Hepatocyte (in vitro differentiated cells): Measurements from ENCODE around the gene NKX6-1. TPM values are rescaled to one million over a fixed set of nuclear protein-coding genes. Genes with fewer than 3 reads are reported as not detected.

ENCODE experiments used
- DNase-seq: peaks from one replicate; pipeline ENCODE4 v3.0.0-alpha.2; 2016; ENCODE audit warnings: low spot score
- H2AFZ ChIP-seq: fragments of 200-600 bp; sonication (generic); 2 replicates; pipeline ENCODE4 v1.6.0; 2016; ENCODE audit warnings: antibody characterized with exemption, mild to moderate bottlenecking
- H3K27ac ChIP-seq: fragments of 200-600 bp; sonication (generic); 2 replicates; pipeline ENCODE4 v1.5.1; 2016; ENCODE audit warnings: mild to moderate bottlenecking
- H3K27me3 ChIP-seq: fragments of 200-600 bp; sonication (generic); 2 replicates; pipeline ENCODE4 v1.6.1; 2016
- H3K36me3 ChIP-seq: fragments of 200-600 bp; sonication (generic); replicated peaks from 2 replicates; pipeline ENCODE4 v1.5.1; 2016; ENCODE audit warnings: low read depth; ENCODE audit not compliant: insufficient read depth
- H3K4me1 ChIP-seq: fragments of 200-600 bp; sonication (generic); 2 replicates; pipeline ENCODE4 v1.5.1; 2016; ENCODE audit warnings: mild to moderate bottlenecking, moderate library complexity; ENCODE audit not compliant: insufficient read depth
- H3K4me2 ChIP-seq: fragments of 200-600 bp; sonication (generic); 2 replicates; pipeline ENCODE4 v1.6.0; 2016
- H3K4me3 ChIP-seq: fragments of 200-600 bp; sonication (generic); 2 replicates; pipeline ENCODE4 v1.5.1; 2016; ENCODE audit warnings: mild to moderate bottlenecking
- H3K79me2 ChIP-seq: fragments of 200-600 bp; sonication (generic); 2 replicates; pipeline ENCODE4 v1.6.0; 2017; ENCODE audit warnings: mild to moderate bottlenecking
- H3K9me2 ChIP-seq: fragments of 200-600 bp; sonication (generic); replicated peaks from 2 replicates; pipeline ENCODE4 v1.6.0; 2017; ENCODE audit warnings: mild to moderate bottlenecking; ENCODE audit not compliant: insufficient read depth
- H3K9me3 ChIP-seq: fragments of 200-600 bp; sonication (generic); 2 replicates; pipeline ENCODE4 v1.5.1; 2016; ENCODE audit warnings: low read depth, mild to moderate bottlenecking
- H4K20me1 ChIP-seq: fragments of 200-600 bp; sonication (generic); 2 replicates; pipeline ENCODE4 v1.6.0; 2016; ENCODE audit warnings: mild to moderate bottlenecking; ENCODE audit not compliant: insufficient read depth, poor library complexity, severe bottlenecking
- EZH2 ChIP-seq: fragments of 200-600 bp; sonication (generic); IDR thresholded peaks from 2 replicates; pipeline ENCODE4 v1.6.1; 2016; ENCODE audit warnings: antibody characterized with exemption, mild to moderate bottlenecking, borderline replicate concordance
- EZH2phosphoT487 ChIP-seq: fragments of 200-600 bp; sonication (generic); IDR thresholded peaks from one replicate; pipeline ENCODE4 v1.6.1; 2018; ENCODE audit warnings: antibody characterized with exemption, mild to moderate bottlenecking, low read depth, moderate library complexity; ENCODE audit not compliant: unreplicated experiment, severe bottlenecking
- WGBS: methylation state at CpG from one replicate; pipeline ENCODE4 v1.1.6; 2016; ENCODE audit warnings: low lambda C conversion rate; ENCODE audit errors: missing lambda C conversion rate; 5-methylcytosine and 5-hydroxymethylcytosine counted together
- polyA plus RNA-seq: library from polyadenylated mRNA; unstranded; fragments of >200 nt; fragmentation: Nextera tagmentation; extraction: Ambion mirVana; gene quantifications from 2 replicates; pipeline ENCODE4 v1.2.1, GENCODE V29; 2016
- total RNA-seq: library from RNA; depleted of rRNA; stranded (reverse); fragments of >200 nt; gene quantifications from 2 replicates; pipeline ENCODE4 v1.2.3, GENCODE V29; 2014
- TF ChIP-seq, protein P1 (sequence below): fragments of 200-600 bp; sonication (generic); IDR thresholded peaks from 2 replicates; pipeline ENCODE4 v1.5.1; 2016; ENCODE audit warnings: antibody characterized with exemption, mild to moderate bottlenecking; ENCODE audit not compliant: poor library complexity

NKX6-1 gene
- total and polyA plus RNA-seq, 2 experiments from 2014 or later: not detected

DNA sequence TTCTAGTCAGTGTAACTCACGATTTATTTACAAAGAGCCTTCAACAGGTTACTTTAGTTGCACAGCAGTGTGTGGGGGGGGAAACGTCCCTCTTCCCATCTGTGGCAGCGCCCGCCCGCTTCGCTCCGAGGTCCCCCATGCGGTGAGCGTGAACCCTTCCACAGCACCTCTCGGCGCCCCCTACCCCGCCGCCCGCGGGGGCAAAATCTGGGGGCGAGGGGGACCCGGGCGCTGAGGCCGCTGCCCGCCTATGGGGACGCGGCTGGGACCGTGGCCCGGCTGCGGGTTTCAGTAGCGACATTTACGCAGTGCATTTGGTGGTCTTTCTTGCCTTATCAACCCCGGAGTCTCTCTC lies 6.4 kb downstream of the NKX6-1 start:
- no peak for DNase-seq
- TF ChIP-seq EZH2phosphoT487: no peak
- TF ChIP-seq, protein P1, sequence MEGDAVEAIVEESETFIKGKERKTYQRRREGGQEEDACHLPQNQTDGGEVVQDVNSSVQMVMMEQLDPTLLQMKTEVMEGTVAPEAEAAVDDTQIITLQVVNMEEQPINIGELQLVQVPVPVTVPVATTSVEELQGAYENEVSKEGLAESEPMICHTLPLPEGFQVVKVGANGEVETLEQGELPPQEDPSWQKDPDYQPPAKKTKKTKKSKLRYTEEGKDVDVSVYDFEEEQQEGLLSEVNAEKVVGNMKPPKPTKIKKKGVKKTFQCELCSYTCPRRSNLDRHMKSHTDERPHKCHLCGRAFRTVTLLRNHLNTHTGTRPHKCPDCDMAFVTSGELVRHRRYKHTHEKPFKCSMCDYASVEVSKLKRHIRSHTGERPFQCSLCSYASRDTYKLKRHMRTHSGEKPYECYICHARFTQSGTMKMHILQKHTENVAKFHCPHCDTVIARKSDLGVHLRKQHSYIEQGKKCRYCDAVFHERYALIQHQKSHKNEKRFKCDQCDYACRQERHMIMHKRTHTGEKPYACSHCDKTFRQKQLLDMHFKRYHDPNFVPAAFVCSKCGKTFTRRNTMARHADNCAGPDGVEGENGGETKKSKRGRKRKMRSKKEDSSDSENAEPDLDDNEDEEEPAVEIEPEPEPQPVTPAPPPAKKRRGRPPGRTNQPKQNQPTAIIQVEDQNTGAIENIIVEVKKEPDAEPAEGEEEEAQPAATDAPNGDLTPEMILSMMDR: no peak
- TF ChIP-seq EZH2: no peak
- H3K9me3 ChIP-seq: no peaks in the 10 kb centered on the region
- H4K20me1 ChIP-seq: no peaks in the 10 kb centered on the region
- H3K27ac ChIP-seq: no peak overlapping the region
- no peaks in the 10 kb centered on the region for H3K36me3 ChIP-seq
- no peaks in the 10 kb centered on the region for H3K79me2 ChIP-seq
- peaks cover 100% of the 10 kb centered on the region for H3K27me3 ChIP-seq
- no peak overlapping the region for H3K4me3 ChIP-seq
- no peaks in the 10 kb centered on the region for H3K9me2 ChIP-seq
- H2AFZ ChIP-seq: peak overlapping the region; percentile 45
- H3K4me1 ChIP-seq: peaks cover 15% of the 10 kb centered on the region
- under 1% methylated on average over 26 of the region's 28 CpGs for WGBS
- H3K4me2 ChIP-seq: peak overlapping the region; percentile 77

DNA sequence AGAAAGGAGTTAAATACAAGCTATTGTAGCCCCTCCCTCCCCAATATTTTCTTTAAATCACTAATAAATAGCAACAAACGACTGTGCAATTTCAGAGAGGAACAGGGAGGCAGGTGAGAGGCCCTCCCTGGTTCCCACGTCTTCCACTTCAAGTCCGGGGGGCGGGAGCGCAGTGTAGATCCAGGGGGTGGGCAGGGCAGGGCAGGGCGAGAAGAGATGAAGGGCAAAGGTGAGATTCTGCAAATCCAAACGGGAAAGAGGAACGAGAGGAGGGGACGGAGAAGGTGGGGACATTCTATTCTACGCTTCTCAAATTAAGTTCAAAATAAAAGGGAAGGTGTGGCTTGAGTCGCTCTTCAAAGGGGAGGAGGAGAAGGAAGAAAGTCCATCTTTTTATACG lies 6.8 kb downstream of the NKX6-1 start:
- peaks cover 100% of the 10 kb centered on the region for H3K27me3 ChIP-seq
- no peaks in the 10 kb centered on the region for H3K9me2 ChIP-seq
- TF ChIP-seq EZH2phosphoT487 (no peak), EZH2 (no peak)
- TF ChIP-seq, protein P1: no peak
- no peak overlapping the region for H3K27ac ChIP-seq
- H3K4me2 ChIP-seq: no peak overlapping the region
- DNase-seq: no peak
- H3K9me3 ChIP-seq: no peaks in the 10 kb centered on the region
- WGBS: 0% methylated on average over 12 of the region's 12 CpGs
- no peak overlapping the region for H2AFZ ChIP-seq
- H3K79me2 ChIP-seq: no peaks in the 10 kb centered on the region
- no peaks in the 10 kb centered on the region for H3K36me3 ChIP-seq
- peaks cover 15% of the 10 kb centered on the region for H3K4me1 ChIP-seq
- no peaks in the 10 kb centered on the region for H4K20me1 ChIP-seq
- no peak overlapping the region for H3K4me3 ChIP-seq

DNA sequence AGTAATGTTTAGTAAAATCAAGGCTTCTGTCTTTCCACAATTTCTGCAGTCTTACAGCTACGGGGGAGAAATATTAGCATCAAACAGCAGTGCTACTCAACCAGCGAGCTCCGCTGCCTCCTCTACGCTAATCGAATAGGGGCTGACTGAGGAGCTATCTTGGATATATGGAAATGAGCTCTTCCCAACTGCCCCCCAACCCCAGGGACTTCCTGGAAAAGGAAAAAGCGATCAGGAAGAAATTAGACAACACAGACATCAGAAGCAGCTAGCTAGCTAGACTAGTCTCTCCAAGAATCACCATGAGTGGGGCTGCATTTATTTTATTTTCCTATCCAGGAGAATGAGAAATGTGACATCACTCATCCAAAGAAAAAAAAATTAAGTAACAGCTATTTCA lies 7.6 kb downstream of the NKX6-1 start:
- Histone ChIP-seq H3K9me3 (no peaks in the 10 kb centered on the region), H3K27ac (no peak overlapping the region), H2AFZ (no peak overlapping the region), H3K4me2 (no peak overlapping the region), H3K36me3 (no peaks in the 10 kb centered on the region), H3K4me1 (peaks cover 13% of the 10 kb centered on the region), H3K27me3 (peaks cover 100% of the 10 kb centered on the region), H4K20me1 (no peaks in the 10 kb centered on the region), H3K79me2 (no peaks in the 10 kb centered on the region), H3K4me3 (no peak overlapping the region), H3K9me2 (no peaks in the 10 kb centered on the region)
- TF ChIP-seq EZH2: peak; percentile 65
- no peak for TF ChIP-seq EZH2phosphoT487
- 11% methylated on average over 6 of the region's 6 CpGs for WGBS
- no peak for DNase-seq

DNA sequence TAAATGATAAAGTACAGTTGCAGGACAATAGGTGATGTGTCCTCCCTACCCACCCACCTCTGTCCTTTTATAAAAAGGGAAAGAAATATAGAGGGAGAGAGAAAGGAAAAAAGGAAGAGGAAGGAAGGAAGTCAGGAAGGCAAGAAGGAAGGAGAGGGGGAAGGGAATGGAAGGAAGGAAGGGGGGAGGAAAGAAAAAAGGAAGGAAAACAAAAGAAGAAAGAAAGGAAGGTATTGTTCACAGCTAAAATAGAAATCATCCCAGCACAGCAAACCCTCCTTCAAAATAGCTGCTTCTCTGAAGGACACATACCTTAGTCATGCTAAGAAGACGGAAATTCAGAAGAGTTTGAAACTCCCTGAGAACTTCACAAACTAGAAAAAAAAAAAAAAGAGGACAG lies 8.4 kb downstream of the NKX6-1 start:
- H2AFZ ChIP-seq: no peak overlapping the region
- H3K4me3 ChIP-seq: no peak overlapping the region
- no peaks in the 10 kb centered on the region for H3K79me2 ChIP-seq
- DNase-seq: no peak
- 38% methylated on average over 1 of the region's 1 CpG for WGBS
- no peaks in the 10 kb centered on the region for H4K20me1 ChIP-seq
- no peak overlapping the region for H3K27ac ChIP-seq
- no peaks in the 10 kb centered on the region for H3K36me3 ChIP-seq
- H3K4me1 ChIP-seq: peaks cover 9% of the 10 kb centered on the region
- no peak overlapping the region for H3K4me2 ChIP-seq
- peaks cover 100% of the 10 kb centered on the region for H3K27me3 ChIP-seq
- TF ChIP-seq, protein P1: no peak
- TF ChIP-seq EZH2phosphoT487 (no peak), EZH2 (no peak)
- H3K9me2 ChIP-seq: no peaks in the 10 kb centered on the region
- H3K9me3 ChIP-seq: no peaks in the 10 kb centered on the region
